GM19193 (cell line): Measurements from ENCODE around the gene ZBTB9.

Experiments
- POLR2A ChIP-seq: IDR thresholded peaks from 4 replicates; pipeline ENCODE4 v1.6.1; 2011; ENCODE audit not compliant: insufficient read depth, insufficient read length; ENCODE audit errors: extremely low read depth

ZBTB9 gene

DNA sequence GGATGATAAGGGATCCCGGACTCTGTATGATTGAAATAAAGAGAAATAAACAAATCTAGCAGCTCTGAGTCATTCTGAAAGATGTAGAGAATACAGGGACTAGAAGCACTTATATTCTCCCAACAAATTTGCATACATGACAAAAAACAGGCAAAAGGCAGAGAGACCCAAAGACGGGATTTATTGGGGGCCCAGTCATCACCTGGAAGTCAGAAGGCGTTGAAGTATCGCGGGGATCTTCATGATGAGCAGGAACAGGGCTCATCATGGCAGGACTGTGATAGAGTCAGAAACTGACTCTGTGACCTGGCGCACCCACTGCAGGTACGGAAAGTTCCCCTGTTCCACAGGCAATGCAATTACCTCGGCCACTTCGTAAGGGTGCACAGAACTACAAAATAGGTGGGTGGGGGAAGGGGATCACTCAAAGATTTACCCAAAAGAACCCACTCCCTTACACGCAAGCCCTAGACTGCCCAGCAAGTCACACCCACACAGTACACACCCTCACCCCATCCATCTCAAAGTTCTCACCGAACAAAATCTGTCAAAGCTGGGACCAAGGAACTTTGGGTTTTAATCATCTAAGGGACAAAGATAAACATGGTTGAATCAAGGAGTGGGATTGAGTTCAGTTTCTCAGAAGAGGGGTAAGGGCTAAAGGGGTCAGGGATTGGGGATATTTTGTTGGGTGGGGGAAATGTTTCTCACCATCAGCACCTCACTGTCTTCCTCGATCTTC is 37.8 kb upstream of the ZBTB9 start:
- TF ChIP-seq POLR2A: peak; percentile 64

DNA sequence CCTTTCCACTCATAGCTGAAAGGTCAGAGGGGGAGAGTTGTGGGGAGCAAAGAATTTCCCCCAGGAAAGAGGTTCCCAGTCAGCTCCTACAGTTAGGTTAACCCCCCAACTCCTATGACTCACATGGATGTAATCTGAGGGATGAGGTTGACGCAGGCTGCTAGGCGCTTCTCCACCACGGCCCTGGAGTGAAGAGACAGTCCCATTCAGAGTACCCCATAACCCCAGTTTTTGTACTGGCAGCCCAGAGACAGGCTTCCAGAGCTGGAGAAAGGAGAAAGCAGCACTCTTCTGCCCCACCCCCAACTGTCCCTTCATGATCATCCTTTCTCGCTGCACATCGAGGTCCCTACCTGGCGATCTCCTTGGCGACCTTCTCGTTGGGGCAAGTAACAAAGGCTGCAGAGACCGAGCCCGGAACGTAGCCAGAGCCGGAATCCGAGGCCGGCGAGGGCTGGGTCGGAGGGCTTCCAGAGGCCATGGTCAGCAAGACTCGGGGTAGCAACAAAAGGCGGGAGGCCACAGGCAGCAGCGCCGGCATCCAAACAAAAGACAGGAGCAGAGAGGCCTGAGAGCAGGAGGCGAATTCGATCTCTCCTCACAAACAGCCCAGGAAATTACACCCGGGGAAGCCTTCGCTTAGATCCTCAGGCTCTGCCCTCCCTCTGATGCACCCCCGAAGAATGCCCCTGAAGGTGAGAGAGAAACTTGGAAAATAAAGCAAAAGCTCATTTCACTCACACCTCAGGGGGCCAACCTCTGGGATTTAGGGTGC is 37.1 kb upstream of the ZBTB9 start:
- TF ChIP-seq POLR2A: no peak

DNA sequence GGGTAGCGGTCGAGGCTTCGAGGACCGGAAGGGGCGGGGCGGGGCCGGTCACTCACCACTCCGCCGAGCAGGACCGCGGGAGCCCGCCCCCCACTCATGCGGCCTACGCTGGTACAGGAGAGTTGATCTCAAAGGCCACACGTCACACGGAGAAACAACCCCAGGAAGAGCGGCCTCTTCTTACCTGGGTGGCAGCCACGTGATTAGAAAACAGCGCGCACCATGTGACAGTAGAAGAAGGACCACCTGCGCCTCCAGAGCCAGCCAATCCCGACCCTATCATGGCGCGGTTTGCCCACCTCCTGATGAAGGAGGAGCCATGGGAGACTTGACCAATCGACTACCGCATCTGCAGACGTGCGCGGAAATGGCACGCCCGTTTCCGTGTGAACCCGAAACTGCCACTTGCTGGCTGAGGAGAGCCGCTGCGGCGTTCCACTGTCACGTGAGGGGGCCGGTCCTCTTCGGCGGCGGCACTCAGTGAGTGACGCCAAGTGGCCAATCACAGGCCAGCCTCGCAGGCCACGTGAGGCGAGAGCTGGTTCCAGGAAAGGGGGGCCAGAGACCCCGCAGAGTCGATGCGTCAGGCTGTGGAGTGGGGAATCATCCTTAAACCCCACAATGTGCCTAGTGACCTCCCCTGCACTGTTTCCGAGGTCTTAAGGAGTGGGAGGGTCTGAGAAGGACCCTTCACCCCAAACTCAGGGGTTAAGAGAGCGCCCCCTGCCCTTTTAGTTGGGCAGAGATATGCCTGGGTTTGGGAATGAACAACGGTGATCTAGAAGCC is 36.3 kb upstream of the ZBTB9 start, which contains the start of gene CUTA:
TSS of gene CUTA (minus strand) at position 205 of the 787 bp plus-strand sequence. CDS start at position 98, 107 bp downstream.
- peak; percentile 74 for TF ChIP-seq POLR2A

DNA sequence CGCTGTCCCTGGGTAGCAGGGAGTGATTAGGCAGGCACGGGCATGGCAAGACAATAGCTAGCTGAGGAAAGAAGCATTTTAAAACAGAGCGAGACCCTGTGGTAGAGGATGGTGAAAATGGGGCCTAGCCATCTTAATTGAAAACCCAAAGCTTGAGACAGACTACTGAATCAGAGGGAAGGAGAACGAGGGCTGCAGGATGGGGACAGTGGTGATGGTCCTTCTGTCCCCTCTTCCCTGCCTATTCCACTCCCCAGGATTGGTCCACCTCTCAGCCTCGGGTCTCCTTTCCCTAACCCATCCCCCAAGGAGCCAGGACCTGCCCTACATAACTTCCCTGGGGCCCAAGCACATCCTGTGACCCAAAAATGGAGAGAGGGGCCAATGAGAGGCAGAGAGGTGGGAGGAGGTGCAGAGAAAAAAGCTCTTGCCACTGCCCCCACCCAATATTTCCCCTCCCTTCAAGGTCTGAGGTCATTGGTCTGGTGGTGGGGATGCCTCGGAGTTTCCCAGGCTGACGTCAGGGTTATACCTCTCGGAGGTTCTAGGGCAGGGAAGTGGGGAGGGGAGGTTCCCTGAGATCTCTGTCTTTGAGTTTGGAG is 35.6 kb upstream of the ZBTB9 start:
- no peak for TF ChIP-seq POLR2A

DNA sequence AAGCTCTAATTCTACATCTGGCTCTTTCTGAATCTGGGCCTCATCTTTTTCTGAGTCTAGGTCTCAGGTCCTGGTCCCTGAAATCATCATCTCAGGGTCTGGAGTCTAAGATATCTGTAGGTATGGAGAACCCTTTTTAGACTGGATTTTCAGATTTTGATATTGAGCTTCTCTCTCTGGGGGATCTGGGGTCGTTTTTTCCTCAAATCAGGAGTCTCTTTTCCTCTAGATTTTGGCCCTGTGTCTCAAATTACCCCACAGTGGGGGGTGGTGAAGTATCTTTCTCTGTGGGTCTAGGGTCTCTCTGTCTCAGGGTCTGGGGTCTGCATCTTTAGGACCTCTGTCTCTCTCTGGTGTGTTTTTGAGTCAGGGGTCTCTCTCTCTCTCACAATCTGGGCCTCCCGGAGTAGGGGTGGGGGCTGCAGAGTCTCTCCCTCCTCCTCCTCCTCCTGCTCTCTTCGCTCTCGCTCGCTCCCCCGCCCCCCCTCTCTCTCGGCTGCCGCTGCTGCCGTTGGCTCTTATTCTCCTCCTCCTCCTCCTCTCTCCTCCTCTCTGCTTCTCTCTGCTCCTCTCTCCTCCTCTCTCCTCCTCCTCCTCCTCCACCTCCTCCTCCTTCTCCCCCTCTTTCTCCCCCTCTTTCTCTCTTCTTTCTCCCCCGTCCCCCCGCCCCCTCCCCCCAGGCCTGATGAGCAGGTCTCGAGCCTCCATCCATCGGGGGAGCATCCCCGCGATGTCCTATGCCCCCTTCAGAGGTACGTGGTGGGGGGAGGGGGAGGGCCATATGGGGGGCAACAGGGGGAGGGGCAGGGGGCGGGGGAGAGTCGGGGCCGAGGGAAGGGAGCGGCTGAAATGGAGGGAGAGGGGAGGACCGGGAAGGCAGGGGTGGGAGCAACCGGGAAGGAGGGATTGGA is 34.5 kb upstream of the ZBTB9 start, which contains the start of gene SYNGAP1:
TSS of gene SYNGAP1 (plus strand) at position 486 of the 911 bp plus-strand sequence. CDS start at position 686, 200 bp downstream.
- no peak for TF ChIP-seq POLR2A

DNA sequence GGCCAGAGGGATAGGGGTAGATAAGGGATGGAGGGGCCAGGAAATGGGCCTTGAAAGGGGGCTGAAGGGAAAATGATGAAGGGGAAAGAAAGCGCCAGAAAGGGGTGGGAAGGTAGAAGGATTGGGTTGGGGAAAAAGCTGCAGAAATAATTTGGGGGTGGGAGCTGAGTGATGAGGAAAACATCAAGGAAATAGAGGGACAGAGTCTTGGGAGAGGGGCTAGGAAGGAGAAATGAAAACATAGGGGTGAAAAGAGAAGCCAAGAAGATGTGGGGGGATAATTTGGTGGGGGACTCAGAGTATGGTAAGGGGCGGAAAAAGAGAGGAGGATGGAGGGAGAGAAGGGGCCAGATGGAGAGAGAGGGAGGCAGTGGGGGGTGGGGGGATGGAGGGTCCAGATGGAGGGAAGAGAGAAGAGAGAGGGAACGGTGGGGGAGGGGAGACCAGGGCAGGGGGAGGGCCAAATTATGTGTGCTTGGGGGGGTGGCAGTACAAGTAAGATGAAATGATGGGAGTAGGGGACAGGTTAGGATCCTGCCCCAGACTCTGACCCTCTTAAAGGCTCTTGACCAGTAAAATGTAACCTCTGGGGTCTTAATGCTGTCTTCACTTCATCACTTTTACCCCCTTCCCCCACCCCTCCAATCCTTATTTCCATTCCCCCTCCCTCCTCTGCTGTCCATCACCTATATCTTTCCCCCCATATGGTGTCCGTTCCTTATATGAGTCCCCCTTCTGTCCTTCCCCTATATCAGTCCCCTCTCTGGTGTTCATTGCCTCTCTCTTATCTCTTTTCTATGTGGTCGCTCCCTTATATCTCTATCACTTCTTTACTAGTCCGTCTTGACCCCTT is 33.7 kb upstream of the ZBTB9 start:
- TF ChIP-seq POLR2A: no peak

DNA sequence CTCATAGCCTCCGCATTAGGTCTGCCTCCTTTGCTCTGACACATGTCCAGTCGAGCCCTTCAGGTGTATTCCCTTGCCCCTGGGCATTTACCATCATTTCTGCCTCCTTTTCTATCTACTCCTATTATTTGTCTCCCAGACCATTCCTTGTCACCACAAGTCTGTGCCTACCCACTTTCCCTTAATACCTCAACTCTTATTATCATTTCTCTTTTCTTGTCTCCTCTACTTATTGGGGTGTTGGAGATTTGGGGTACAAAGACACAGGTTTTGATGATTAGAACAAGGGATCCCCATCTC is 33.1 kb upstream of the ZBTB9 start:
- no peak for TF ChIP-seq POLR2A

DNA sequence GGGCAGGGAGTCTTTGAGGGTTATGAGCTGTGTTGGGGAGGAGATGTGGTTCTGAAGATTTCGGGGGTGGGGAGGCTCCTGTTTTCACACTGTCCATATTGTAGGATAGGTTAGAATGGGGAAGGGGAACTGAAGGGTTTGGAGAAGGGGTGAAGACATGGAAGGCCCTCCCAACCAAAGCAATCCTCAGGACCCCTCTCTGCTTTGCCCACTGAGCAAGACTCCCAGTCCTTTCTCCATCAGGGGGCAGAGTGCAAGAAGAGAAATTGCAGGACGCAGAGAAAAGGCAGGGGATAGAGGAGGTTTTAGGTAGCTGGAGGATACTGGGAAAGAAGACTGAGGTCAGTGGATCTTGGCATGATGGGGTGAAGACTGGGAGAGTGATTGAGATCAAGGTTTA is 30.6 kb upstream of the ZBTB9 start:
- TF ChIP-seq POLR2A: no peak

DNA sequence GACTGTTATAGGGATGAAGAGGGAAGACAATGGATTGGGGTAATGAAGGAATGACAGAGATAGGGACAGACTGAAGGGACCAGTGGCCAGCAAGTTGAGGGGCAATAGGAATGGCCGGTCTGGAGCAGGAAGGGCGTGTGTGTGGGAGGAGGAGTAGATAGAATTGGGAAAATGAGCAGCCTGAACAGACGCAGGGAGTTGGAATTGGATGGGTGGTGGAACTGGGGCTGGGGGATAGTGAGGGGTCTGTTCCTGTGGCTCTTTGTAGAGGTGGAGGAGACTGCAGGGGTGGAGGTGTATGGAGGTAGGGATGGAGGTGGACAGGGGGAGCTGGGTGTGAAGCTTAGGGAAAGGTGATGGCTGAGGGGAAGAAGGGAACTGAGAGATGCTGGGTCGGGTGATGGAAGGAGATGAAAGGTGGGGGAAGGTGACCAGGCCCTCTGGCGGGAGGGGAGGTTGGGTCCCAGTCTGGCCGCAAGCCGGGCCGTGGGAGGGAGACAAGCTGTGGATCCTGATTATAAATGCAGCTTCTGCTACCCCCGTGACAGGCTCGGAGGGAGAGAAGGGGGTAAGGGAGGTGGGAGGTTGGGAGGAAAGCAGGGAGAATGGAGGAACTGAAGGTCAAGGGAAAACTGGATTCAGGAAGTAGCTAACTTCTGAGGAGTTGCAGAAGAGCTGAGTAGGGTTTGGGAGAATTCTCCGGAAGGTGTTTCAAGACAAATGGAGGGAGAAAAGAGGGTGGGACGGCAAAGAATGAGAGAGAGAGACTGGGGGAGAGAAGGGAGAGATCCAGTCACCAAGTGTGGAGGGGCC is 29.3 kb upstream of the ZBTB9 start:
- TF ChIP-seq POLR2A: no peak

DNA sequence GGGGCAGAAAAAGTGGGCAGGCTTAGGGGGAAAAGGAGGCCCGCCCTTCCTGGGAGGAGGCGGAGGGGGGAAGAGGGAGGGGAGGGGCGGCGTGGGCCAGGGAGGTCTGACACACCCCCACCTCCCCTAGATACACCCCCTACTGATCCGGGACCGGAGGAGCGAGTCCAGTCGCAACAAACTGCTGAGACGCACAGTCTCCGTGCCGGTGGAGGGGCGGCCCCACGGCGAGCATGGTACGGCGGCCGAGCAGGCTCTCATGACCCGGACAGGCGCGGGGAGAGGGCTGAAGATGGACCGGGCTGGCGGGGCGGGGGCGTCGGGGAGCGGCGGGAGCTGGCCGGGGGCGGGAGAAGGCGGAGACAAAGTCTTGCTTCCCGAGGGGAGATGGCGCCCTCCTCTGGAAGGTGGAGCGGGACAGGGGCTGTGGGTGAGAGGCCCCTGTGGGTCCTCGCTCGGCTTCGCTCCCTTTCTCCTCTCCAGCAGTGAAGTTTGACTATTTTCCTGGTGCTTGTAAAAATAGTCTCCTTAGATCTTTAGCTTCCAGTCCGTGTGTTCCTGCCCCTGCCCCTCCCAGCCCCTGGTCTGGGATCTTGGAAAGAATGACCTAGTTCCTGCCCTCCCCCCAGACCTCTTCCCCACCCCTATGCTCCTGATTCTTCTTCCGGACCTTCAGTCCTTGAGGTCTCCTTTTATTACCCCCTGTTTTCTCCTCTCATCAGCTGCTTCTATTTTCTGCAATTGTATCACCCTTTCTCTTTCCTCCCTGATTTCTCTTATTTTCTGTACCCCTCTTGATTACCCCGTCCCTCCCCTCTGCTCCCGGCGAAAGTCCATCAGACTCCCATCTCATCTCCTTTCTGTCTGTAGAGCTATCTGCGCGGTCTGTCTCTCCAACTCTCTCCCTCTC is 28.5 kb upstream of the ZBTB9 start:
- TF ChIP-seq POLR2A: peak; percentile 65

DNA sequence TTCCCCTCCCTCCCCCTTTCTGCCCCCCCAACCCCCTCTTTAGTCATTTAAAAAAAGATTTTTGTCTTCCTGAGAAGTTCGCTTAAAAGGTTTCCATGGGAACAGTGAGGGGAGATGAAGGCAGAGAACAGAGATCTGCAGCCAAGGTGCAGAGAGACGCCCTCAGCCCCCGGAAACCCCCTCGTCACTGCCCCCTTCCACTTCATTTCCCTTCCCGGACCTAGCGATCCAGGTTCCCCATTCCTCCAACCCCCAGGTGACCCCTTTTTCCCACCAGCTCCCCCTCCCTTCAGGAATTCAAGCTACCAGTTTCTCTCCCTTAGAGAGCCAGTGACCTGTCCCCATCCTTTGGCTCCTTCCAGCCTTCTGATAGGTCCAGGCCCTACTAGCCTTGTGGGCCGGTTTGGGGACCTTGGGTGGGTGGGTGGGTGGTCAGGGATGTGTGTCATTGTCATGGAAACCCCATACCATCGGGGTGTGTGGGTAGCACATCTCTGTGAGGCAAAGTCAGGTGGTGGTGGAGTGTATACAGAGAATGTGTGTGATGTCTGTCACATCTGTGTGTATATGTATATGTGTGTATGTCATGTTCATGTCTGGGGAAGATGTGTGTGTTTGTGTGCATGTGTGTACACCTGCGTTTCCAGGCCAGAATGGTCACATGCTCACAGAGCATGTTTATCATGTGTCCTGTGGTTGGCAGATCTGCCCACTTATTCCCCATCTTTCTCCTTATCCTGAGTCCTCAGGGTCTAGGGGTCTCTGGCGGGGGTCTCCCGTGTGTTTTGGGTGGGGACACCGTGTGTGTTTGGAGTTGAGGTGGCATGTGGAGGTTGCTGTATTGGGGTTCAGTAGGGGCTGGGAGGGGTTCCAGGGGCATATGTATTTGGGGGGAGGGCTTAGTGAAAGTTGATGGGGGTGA is 27.5 kb upstream of the ZBTB9 start:
- no peak for TF ChIP-seq POLR2A
